AG10803 (cell line): ENCODE measurements around the gene RSPH1.

Experiments used
- DNase-seq: peaks from one replicate; pipeline ENCODE4 v3.0.0; 2010; ENCODE audit warnings: low read depth
- H3K4me3 ChIP-seq: 2 replicates; pipeline ENCODE4 v1.5.1; 2011; ENCODE audit warnings: mild to moderate bottlenecking, low read length, control low read depth
- CTCF ChIP-seq: conservative IDR thresholded peaks from 2 replicates; pipeline ENCODE4 v1.5.1; 2011; ENCODE audit warnings: mild to moderate bottlenecking, low read length, control low read depth, inconsistent platforms

RSPH1 gene

DNA sequence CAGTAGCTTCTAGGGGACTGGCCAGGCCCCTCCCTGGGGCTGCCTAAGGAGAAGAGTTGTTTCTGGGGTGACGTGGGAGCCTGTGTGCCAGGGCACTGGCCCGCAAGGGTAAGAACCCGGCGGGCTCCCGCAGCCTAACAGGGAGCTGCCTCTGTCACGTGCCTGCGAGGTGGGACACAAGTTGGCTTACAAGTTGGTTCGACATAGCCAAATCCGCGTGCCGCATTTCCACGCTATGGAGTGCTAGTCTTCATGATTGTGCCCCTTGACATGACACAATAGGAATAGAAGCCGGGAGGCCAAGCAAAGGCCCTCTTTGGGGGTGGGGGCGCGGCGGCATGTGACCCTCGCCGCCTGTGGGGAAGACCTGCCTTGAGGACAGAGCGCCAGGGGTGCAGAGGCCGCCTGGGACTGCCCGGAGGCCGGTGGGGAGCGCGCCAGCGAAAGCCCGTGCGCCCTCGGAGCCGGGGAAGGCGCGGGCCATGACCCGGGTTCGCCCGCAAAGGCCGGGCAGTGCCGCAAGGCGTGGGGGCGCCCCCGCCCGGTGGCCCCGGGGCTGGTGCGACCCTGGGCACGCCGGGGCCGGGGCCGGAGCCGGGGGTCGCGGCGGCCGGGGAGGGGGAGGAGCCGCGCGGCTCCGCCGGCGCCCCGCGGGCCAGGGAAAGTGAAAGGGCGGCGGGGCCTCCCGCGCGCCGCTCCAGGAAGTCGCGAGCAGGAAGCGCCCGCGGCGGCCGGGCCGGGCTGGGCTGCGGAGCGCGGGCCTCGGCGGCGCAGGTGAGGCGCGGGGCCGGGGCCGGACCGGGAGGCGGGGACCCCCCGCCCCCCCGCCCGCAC is 17.3 kb upstream of the RSPH1 start, which contains the start of gene SLC37A1:
Gene SLC37A1 (plus strand): TSS at position 702 of the 834 bp plus-strand sequence. CDS start 4,603 bp downstream, outside the sequence.
- peak within 1 kb of the TSS; percentile 46 for H3K4me3 ChIP-seq
- DNase-seq, result no peak
- no peak for TF ChIP-seq CTCF

DNA sequence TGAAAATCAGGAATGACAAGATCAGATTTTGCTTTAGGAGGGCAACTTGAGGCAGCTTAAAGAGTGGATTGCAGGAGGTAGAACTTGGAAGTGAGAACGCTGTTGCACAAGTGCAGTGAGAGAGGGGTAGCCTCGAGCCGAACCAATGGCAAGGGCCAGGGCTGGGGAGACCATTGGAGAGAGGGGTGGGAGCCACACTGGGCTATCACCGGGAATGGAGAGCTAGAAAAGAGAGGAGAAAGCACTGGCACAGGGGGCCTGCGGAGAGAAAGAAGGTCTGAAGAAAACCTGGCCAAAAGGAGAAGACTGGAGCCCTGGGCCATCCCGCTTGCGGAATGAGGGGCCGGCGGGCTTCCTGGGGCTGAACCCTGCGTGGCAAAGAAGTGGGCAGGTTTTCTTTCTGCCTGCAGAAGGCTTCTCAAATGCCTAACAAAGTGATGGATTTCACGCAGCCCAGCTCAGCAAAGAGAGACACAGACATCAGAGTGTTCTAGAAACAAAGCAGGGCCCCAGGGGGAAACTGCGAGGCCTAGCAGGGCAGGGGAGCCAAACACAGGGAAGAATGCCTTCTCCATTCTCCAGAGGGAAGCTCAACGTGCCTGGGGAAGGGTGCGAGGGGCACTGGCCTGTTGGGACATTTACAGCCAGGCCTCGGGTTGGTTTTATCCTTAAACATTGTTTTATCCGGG is 16.5 kb upstream of the RSPH1 start:
- TF ChIP-seq CTCF, result no peak
- no peak for DNase-seq
- no peak overlapping the region for H3K4me3 ChIP-seq

DNA sequence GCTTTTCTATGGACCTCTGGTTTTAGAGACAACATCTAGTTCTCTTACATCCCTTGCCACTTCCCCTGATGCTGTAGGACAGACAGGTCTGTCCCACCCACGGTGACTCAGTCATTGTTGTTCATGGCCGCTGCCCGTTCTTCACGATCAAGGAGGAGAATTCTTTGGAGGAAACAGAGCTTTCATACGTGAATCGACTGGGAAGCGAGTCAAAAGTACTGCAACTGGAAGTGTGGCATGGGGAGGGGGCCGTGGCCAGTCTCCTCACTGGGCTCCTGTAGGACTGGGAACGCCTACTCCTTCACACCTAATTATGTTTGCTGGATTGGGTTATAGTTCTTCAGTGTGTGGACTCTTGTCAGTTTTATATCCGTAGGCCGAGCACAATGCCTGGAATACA is 13.2 kb upstream of the RSPH1 start:
- TF ChIP-seq CTCF, result no peak
- DNase-seq, result no peak
- no peak overlapping the region for H3K4me3 ChIP-seq

DNA sequence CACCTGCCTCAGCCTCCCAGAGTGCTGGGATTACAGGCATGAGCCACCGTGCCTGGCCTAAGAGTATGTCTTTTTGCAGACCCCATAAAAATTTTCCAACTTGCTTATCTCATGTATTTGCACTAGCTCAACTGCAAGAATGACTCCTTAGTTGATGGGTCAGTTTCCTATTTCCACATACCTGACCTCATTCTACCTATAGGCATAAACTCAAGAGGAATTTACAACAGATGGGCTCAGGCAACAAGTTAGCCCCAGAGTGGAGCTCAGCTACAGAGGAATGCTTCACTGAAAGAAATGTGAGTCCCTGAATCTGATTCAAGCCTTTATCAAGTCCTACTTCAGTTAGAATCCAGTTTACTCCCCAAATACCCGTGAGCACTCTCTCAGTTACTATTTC is 12.3 kb upstream of the RSPH1 start:
- TF ChIP-seq CTCF, result no peak
- no peak for DNase-seq
- H3K4me3 ChIP-seq, result no peak overlapping the region

DNA sequence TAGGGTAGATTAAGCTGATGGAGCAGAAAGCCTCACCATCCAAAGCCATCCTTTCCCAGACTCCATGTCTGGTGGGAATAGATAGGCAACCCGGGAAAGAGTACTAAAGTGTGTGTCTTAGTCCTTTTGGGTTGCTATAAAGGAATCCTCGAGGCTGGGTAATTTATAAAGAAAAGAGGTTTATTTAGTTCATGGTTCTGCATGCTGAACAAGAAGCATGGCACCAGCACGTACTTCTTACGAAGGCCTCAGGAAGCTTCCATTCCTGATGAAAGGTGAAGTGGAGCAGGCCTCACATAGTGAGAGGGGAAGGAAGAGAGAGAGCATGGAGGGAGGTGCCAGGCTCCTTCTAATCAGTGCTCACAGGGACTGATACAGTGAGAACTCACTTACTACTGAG is 11.4 kb upstream of the RSPH1 start:
- DNase-seq, result no peak
- no peak for TF ChIP-seq CTCF
- H3K4me3 ChIP-seq, result no peak overlapping the region

DNA sequence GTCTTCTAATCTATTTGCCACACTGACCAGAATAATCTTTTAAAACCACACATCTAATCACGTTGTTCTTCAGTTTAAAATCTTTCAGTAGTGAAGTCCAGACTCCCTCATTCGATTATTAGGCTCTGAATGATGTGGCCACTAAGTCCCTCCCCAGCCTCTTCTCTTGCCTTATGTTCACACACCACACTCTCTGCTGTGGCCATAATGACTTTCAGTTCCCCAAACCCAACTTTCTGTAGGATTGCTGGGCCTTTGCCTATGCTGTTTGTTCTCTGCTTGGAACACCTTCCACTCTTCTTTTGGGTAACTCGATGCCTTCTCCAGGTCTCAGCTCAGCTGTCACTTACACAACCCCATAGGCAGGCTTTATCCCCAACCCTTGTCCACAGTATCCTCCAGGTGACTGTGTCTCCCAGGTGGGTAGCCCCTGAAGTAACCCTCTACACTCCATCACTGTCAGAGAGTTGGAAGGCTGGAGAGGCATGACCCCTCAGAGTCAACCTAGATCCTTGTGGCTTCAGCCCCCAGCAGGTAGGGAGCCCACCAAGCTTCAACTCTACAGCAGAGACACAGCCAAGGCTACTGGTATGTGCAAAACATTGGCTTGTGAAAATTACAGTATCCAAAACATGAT is 9.2 kb upstream of the RSPH1 start:
- H3K4me3 ChIP-seq, result no peak overlapping the region
- TF ChIP-seq CTCF, result no peak
- no peak for DNase-seq
